ENCODE data around the gene B4GALNT3.

- TF ChIP-seq CTCF (IDR thresholded peaks at IDR 0.05) (no peak), POLR2A (IDR thresholded peaks at IDR 0.05; ENCODE audit: low read depth) (no peak), POLR2AphosphoS5 (IDR thresholded peaks at IDR 0.05) (no peak), EP300 (IDR thresholded peaks at IDR 0.05) (no peak)
Measured at GRCh38 chr12:418432-418831, 41.3 kb upstream of the B4GALNT3 start.
